ENCODE data around the gene MKX. TPM values are rescaled to one million over a fixed set of nuclear protein-coding genes. Genes with fewer than 3 reads are reported as not detected.
A peak's percentile ranks its signal among the peaks of the same experiment; 100 is the strongest.

The MKX gene
- total and polyA plus RNA-seq, 9 of the 15 experiments (the other 6 are each of a cell fraction or from before 2014, with no cell fraction given), result 0.07 TPM; not detected in 7

DNA sequence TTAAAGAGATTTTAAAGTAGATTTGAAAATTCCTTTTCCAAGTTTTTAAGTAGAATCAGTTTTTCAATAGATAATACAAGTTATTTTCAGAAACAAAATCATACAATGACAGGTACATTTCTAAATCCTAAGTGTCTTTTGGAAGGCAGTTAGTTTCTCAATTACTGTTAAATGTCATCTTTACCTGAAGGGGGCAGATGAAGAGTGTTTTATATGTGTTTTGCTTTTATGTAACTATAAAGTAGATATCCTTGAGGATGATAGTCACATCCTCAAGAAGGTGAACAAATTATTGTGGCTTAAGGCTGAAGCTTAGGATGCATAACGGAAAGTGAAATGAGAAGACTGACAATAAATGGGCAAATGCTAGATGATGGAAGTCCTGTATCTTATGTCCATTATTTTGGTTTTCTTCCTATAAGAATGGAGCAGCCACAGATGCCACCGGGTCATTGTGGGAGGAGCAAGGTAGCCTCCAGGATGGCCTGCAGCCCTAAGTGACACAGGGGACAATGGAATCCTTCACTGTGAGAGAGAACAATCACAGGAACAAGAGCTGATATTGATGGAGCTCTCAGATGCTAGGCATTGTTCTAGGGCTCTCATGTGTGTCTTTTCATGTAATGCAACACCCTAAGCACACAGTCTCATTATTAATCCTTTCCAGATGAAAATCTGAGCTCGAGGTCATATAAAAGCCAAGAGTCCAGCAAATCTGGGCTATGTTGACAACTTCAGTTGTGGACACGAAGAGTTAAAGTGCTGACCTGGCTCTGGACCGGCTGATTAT is 14.1 kb upstream of the MKX start:
- POLR2A ChIA-PET, result no interaction called here

DNA sequence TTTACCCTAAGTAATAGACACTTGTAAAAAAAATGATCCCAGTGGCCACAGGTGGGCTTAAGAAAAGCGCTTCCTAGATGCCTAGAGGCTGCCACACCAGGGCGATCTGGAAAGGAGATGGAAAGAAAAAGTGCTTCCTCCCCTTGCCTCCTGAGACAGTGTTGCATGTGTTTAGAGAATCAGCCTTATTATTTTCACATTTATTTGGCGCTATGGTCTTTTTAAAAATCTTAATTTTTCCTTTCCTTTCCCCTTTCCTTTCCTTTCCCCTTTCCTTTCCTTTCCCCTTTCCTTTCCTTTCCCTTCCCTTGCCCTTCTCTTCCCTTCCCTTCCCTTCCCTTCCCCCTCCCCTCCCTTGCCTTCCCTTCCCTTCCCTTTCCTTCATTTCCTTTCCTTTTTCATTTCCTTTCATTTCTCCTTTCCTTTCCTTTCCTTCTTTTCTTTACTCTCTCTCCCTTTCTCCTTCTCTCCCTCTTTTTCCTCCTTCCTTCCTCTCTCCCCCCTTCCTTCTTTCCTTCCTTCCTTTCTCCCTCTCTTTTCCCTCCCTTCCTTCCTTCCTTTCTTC is 7.1 kb upstream of the MKX start:
- DNase-seq (ENCODE audit: extremely low read depth in 1 of 4, low spot score in 3 of 4), result no peak
- Histone ChIP-seq H4K20me1 (replicated peaks; ENCODE audit: control insufficient read depth, insufficient read depth, low read length) (no peaks in the 10 kb centered on the region), H3K9me3 (replicated peaks; ENCODE audit: control insufficient read depth, insufficient read depth, low read depth, low read length) (no peaks in the 10 kb centered on the region), H3K27me3 (ENCODE audit: control insufficient read depth in 2 of 2, insufficient read depth in 2 of 2, low read length in 2 of 2) (no peaks in the 10 kb centered on the region), H3K27ac (ENCODE audit: extremely low read depth, low read depth, low read length) (no peak overlapping the region), H2AFZ (ENCODE audit: low read depth, low read length) (no peak overlapping the region), H3K79me2 (ENCODE audit: control insufficient read depth, insufficient read depth, low read length) (no peaks in the 10 kb centered on the region), H3K9ac (ENCODE audit: insufficient read depth in 1 of 2, low read depth in 2 of 2, low read length in 2 of 2) (no peak overlapping the region), H3K4me1 (replicated peaks in 1 of 2; ENCODE audit: control insufficient read depth in 2 of 2, insufficient read depth in 2 of 2, low read length in 2 of 2) (no peaks in the 10 kb centered on the region), H3K4me2 (ENCODE audit: insufficient read depth, low read length) (no peak overlapping the region), H3K4me3 (no peak overlapping the region), H3K9me1 (ENCODE audit: control insufficient read depth, insufficient read depth, low read length) (no peaks in the 10 kb centered on the region), H3K36me3 (ENCODE audit: control insufficient read depth, insufficient read depth, low read length) (no peaks in the 10 kb centered on the region)
- no peak for ATAC-seq
- ChIA-PET CTCF (ENCODE audit: low intra/inter-chr PET ratio) (no interaction called here), POLR2A (no interaction called here)
- intact Hi-C loops (cut with micrococcal nuclease) (no loop called here), in situ Hi-C loops (cut with MboI) (no loop called here)
- no peak for FAIRE-seq
- WGBS (ENCODE audit: insufficient coverage, low coverage, missing lambda C conversion rate), result 0% methylated on average over 3 of the region's 3 CpGs
- TF ChIP-seq, protein P1, sequence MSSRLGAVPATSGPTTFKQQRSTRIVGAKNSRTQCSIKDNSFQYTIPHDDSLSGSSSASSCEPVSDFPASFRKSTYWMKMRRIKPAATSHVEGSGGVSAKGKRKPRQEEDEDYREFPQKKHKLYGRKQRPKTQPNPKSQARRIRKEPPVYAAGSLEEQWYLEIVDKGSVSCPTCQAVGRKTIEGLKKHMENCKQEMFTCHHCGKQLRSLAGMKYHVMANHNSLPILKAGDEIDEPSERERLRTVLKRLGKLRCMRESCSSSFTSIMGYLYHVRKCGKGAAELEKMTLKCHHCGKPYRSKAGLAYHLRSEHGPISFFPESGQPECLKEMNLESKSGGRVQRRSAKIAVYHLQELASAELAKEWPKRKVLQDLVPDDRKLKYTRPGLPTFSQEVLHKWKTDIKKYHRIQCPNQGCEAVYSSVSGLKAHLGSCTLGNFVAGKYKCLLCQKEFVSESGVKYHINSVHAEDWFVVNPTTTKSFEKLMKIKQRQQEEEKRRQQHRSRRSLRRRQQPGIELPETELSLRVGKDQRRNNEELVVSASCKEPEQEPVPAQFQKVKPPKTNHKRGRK (tag; IDR thresholded peaks at IDR 0.05), result peak; percentile 43; the same call in 1 of the 2 replicates
- TF ChIP-seq ZNF282 (CRISPR knock-in tag; IDR thresholded peaks at IDR 0.05), result no peak
- BruUV-seq (replicated peaks), result no TSS peak

More for the DNA sequence above, 14.1 kb upstream of the MKX start:
- no peak overlapping the region for H3K9ac ChIP-seq (ENCODE audit: insufficient read depth in 1 of 2, low read depth in 2 of 2, low read length in 2 of 2)
- H3K4me3 ChIP-seq, result no peak overlapping the region
- H3K4me2 ChIP-seq (ENCODE audit: insufficient read depth, low read length), result no peak overlapping the region
- no peaks in the 10 kb centered on the region for H3K4me1 ChIP-seq (replicated peaks in 1 of 2; ENCODE audit: control insufficient read depth in 2 of 2, insufficient read depth in 2 of 2, low read length in 2 of 2)
- no peaks in the 10 kb centered on the region for H3K36me3 ChIP-seq (ENCODE audit: control insufficient read depth, insufficient read depth, low read length)
- intact Hi-C loops (cut with micrococcal nuclease), result no loop called here
- TF ChIP-seq ZNF212 (CRISPR knock-in tag; IDR thresholded peaks at IDR 0.05), result no peak
- TF ChIP-seq, protein P2, sequence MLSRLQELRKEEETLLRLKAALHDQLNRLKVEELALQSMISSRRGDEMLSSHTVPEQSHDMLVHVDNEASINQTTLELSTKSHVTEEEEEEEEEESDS (CRISPR knock-in tag; IDR thresholded peaks at IDR 0.05), result no peak
- no peak for TF ChIP-seq ILK (tag; IDR thresholded peaks at IDR 0.05; ENCODE audit: borderline replicate concordance, low read depth)
- no peak for TF ChIP-seq ZNF507 (tag; conservative IDR thresholded peaks at IDR 0.05)
- CTCF ChIA-PET (ENCODE audit: low intra/inter-chr PET ratio), result no interaction called here
- H3K79me2 ChIP-seq (ENCODE audit: control insufficient read depth, insufficient read depth, low read length), result no peaks in the 10 kb centered on the region
- no peaks in the 10 kb centered on the region for H3K9me3 ChIP-seq (replicated peaks; ENCODE audit: control insufficient read depth, insufficient read depth, low read depth, low read length)
- H3K27me3 ChIP-seq (ENCODE audit: control insufficient read depth in 2 of 2, insufficient read depth in 2 of 2, low read length in 2 of 2), result no peaks in the 10 kb centered on the region
- in situ Hi-C loops (cut with MboI), result no loop called here
- H2AFZ ChIP-seq (ENCODE audit: low read depth, low read length), result no peak overlapping the region
- no peaks in the 10 kb centered on the region for H3K9me1 ChIP-seq (ENCODE audit: control insufficient read depth, insufficient read depth, low read length)
- WGBS (ENCODE audit: insufficient coverage, low coverage, missing lambda C conversion rate), result 0% methylated on average over 5 of the region's 5 CpGs
- H4K20me1 ChIP-seq (replicated peaks; ENCODE audit: control insufficient read depth, insufficient read depth, low read length), result no peaks in the 10 kb centered on the region
- DNase-seq (ENCODE audit: extremely low read depth in 1 of 4, low spot score in 3 of 4), result no peak
- no peak for ATAC-seq
- no peak overlapping the region for H3K27ac ChIP-seq (ENCODE audit: extremely low read depth, low read depth, low read length)
- no peak for FAIRE-seq
- no TSS peak for BruUV-seq (replicated peaks)
